CD4-positive, alpha-beta T cell (primary cell): ENCODE data around the gene KLHL17. TPM values are rescaled to one million over a fixed set of nuclear protein-coding genes. Genes with fewer than 3 reads are reported as not detected.
A peak's percentile ranks its signal among the peaks of the same experiment; 100 is the strongest.

Experiments
- ATAC-seq: fragments of 200-7000 bp; cut with Tn5 transposase; one replicate; pipeline ENCODE4 v1.10.0; 2022; ENCODE audit warnings: mild to moderate bottlenecking; ENCODE audit not compliant: poor library complexity
- CTCF ChIA-PET: fragments of 350-600 bp; sonication (Branson Sonifier 250); formaldehyde crosslinking; loops from one replicate; lab custom pipeline; 2021; ENCODE audit warnings: antibody characterized with exemption, inconsistent platforms; lab: Charles Lee
- POLR2A ChIA-PET: fragments of 350-600 bp; sonication (Branson Sonifier 250); formaldehyde crosslinking; loops from one replicate; lab custom pipeline; 2021; ENCODE audit warnings: antibody characterized with exemption, inconsistent platforms; lab: Charles Lee
- DNase-seq, 14 experiments: peaks; one replicate each; pipeline ENCODE4 v3.0.0-alpha.2; 2013 to 2020; ENCODE audit warnings: mixed read lengths in 2 of 14
- H3K27ac ChIP-seq, 2 donors: one replicate each; pipeline versions ENCODE4 v1.5.1 to v1.7.0; 2013; ENCODE audit warnings: low read length in 2 of 2, low read depth in 1 of 2, mild to moderate bottlenecking in 1 of 2
- H3K27me3 ChIP-seq, 2 experiments: 1 replicate in 1 of 2; 2 replicates in 1 of 2; pipeline versions ENCODE4 v1.6.1 to v1.7.0; 2013; ENCODE audit warnings: low read length in 2 of 2, control low read depth in 1 of 2, mild to moderate bottlenecking in 1 of 2, moderate library complexity in 1 of 2; ENCODE audit not compliant: insufficient read depth in 2 of 2, control insufficient read depth in 1 of 2
- H3K36me3 ChIP-seq: one replicate; pipeline ENCODE4 v1.6.1; 2013; ENCODE audit warnings: low read length, control low read depth; ENCODE audit not compliant: insufficient read depth
- H3K4me1 ChIP-seq: one replicate; pipeline ENCODE4 v1.6.1; 2013; ENCODE audit warnings: low read length, control low read depth; ENCODE audit not compliant: insufficient read depth
- H3K4me3 ChIP-seq: one replicate; pipeline ENCODE4 v1.5.1; 2013; ENCODE audit warnings: mild to moderate bottlenecking, low read length, moderate library complexity
- H3K9me3 ChIP-seq, 2 experiments: 1 replicate in 1 of 2; 2 replicates in 1 of 2; pipeline versions ENCODE4 v1.6.1 to v1.7.0; 2013; ENCODE audit warnings: low read length in 2 of 2, mild to moderate bottlenecking in 2 of 2, control low read depth in 1 of 2, moderate library complexity in 1 of 2; ENCODE audit not compliant: control insufficient read depth in 1 of 2, insufficient read depth in 1 of 2
- H3K27ac Mint-ChIP-seq: one replicate; pipeline ENCODE4 v1.8.0; 2020; ENCODE audit warnings: mixed read lengths
- H3K27me3 Mint-ChIP-seq: one replicate; pipeline ENCODE4 v1.8.0; 2021; ENCODE audit warnings: mixed read lengths
- H3K36me3 Mint-ChIP-seq: one replicate; pipeline ENCODE4 v1.8.0; 2021; ENCODE audit warnings: low read depth, mixed read lengths
- H3K4me1 Mint-ChIP-seq: one replicate; pipeline ENCODE4 v1.8.0; 2021; ENCODE audit warnings: low read depth, mixed read lengths
- H3K4me3 Mint-ChIP-seq: one replicate; pipeline ENCODE4 v1.8.0; 2020; ENCODE audit warnings: mild to moderate bottlenecking, mixed read lengths
- H3K9me3 Mint-ChIP-seq: one replicate; pipeline ENCODE4 v1.8.0; 2020; ENCODE audit warnings: mixed read lengths
- intact Hi-C, 2 experiments: fragments of 100-400 bp; cut with DNase I in 1 of 2; cut with micrococcal nuclease in 1 of 2; formaldehyde crosslinking; loops; one replicate each; pipeline versions ENCODE4 v1.15.1 to v1.9.0; 2023 to 2025; cut with DNase I, micrococcal nuclease
- total RNA-seq, 174 experiments: library from RNA in 2 of 174; stranded (reverse) in 2 of 174; gene quantifications; one replicate each; pipeline ENCODE4 v1.2.3 and lab custom pipeline; 2021 to 2026
- TF ChIP-seq, protein P1 (sequence below): fragments of 200-600 bp; IDR thresholded peaks from one replicate; pipeline ENCODE4 v1.8.0; 2022; ENCODE audit warnings: antibody characterized with exemption, mild to moderate bottlenecking

The KLHL17 gene
- total RNA-seq, 2 experiments from 2014 or later: 13.9 TPM

DNA sequence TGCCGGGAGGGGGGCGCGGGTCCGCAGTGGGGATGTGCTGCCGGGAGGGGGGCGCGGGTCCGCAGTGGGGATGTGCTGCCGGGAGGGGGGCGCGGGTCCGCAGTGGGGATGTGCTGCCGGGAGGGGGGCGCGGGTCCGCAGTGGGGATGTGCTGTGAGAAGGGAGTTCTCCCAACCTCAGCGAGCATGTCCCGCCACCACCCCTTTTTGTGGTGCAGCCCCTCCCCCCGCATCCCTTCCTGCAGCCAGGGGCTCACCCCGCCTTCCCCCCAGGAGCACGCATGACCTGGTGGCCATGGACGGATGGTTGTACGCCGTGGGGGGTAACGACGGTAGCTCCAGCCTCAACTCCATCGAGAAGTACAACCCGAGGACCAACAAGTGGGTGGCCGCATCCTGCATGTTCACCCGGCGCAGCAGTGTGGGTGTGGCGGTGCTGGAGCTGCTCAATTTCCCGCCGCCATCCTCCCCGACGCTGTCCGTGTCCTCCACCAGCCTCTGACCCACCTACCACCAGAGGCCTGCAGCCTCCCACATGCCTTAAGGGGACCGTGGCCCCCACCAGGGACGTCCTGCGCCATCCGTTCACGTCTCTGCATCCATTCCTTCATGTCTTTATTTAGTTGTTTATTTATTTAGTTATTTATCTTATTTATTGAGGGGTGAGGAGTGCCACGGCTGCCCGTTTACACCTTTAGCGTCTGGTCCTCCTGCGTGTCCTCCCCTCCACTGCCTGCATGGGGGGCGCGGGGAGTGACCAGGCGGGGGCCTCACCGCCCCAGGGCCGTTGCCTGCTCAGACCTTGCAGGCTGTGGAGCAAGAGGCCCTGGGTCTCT, 4.5 kb downstream of the KLHL17 start:
- H3K27me3 ChIP-seq: no peaks in the 10 kb centered on the region
- no peak overlapping the region for H3K4me3 ChIP-seq
- Mint-ChIP-seq H3K27ac (no peak overlapping the region), H3K4me3 (peak overlapping the region; percentile 68), H3K36me3 (no peaks in the 10 kb centered on the region), H3K4me1 (peaks cover 4% of the 10 kb centered on the region), H3K9me3 (no peaks in the 10 kb centered on the region), H3K27me3 (peaks cover 17% of the 10 kb centered on the region)
- no peaks in the 10 kb centered on the region for H3K9me3 ChIP-seq
- ChIA-PET POLR2A (no interaction called here), CTCF (no interaction called here)
- intact Hi-C loops: no loop called here
- TF ChIP-seq, protein P1, sequence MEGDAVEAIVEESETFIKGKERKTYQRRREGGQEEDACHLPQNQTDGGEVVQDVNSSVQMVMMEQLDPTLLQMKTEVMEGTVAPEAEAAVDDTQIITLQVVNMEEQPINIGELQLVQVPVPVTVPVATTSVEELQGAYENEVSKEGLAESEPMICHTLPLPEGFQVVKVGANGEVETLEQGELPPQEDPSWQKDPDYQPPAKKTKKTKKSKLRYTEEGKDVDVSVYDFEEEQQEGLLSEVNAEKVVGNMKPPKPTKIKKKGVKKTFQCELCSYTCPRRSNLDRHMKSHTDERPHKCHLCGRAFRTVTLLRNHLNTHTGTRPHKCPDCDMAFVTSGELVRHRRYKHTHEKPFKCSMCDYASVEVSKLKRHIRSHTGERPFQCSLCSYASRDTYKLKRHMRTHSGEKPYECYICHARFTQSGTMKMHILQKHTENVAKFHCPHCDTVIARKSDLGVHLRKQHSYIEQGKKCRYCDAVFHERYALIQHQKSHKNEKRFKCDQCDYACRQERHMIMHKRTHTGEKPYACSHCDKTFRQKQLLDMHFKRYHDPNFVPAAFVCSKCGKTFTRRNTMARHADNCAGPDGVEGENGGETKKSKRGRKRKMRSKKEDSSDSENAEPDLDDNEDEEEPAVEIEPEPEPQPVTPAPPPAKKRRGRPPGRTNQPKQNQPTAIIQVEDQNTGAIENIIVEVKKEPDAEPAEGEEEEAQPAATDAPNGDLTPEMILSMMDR: no peak
- H3K4me1 ChIP-seq: peaks cover 34% of the 10 kb centered on the region
- ATAC-seq: no peak
- no peaks in the 10 kb centered on the region for H3K36me3 ChIP-seq
- no peak overlapping the region for H3K27ac ChIP-seq
- DNase-seq: no peak

DNA sequence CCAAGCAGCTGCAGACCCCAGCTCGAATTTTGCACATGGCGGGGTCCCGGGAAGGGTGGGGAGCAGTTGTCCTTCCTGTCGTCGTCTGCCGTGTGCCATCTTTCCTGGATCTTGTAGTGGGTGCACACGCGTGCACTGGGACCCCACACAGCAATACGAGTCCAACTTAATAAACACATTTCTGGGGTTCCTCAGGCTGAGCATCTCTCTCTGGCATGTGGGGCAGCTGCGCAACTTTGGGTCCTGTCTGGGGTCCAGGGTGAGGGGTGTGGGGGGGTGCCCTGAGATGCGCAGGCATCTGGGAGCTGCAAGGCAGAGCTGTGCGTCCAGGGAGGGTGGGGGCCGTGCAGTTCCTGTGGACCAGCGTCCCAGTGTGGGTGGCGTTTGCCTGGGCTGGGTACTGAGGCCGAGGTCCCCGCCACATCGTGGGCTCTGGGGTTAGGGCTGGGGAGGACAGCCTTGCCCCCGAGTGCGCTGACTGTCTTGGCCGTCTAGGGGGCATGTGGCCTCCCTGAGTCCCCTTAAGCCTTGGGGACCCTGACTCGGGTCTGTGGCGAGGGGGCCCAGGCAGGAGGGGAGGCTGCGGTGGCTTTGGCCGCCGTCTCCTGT, 5.2 kb downstream of the KLHL17 start:
- peak overlapping the region; percentile 67 for H3K4me3 ChIP-seq

DNA sequence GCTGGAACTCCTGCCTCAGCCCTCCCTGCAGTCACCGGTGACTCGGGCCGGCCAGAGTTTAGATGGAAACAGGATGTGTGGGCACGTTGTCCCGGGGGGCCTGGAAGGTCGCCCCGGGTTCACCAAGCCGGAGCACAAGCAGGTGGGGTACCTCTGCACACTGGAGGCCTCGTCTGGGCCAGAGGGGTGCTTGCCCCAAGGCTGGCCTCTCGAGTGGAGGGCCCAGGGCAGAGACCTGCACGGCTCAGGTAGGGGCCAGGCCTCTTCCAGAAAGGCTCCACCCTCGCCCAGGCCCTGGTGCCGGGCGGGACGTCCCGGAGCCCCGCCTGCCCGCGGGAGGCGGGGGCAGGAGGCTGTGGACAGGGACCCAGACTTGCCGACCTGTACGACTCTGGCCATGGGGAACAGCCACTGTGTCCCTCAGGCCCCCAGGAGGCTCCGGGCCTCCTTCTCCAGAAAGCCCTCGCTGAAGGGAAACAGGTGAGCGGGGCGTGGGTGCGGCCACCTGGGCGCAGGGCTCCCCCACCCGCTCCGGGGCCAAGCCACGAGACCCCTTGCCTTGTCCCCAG, 5.8 kb downstream of the KLHL17 start, which contains the start of gene PLEKHN1:
PLEKHN1 (plus strand) TSS at position 348 of the 569 bp plus-strand sequence; CDS start at position 398, 50 bp downstream.
- Histone ChIP-seq H3K27me3 (peaks cover 6 to 9% of the 10 kb centered on the region in 2 experiments), H3K36me3 (no peaks in the 10 kb centered on the region), H3K4me3 (peak within 1 kb of the TSS; percentile 67), H3K27ac (no peak within 1 kb of the TSS), H3K4me1 (peaks cover 29% of the 10 kb centered on the region), H3K9me3 (peaks cover 0 to under 1% of the 10 kb centered on the region in 2 experiments)
- no peaks in the 10 kb centered on the region for H3K4me1 Mint-ChIP-seq
- H3K27me3 Mint-ChIP-seq: peaks cover 17% of the 10 kb centered on the region
- no peaks in the 10 kb centered on the region for H3K9me3 Mint-ChIP-seq
- H3K27ac Mint-ChIP-seq: no peak within 1 kb of the TSS
- ChIA-PET CTCF (interaction anchor here (0.8 to 1.2 kb wide), 5 partner anchors 25 to 156 kb away, joined by 3 to 4 read pairs (median 3); no protein-coding TSS in a partner anchor), POLR2A (interaction anchor here (1.0 to 1.1 kb wide), 3 partner anchors 97 to 266 kb away, joined by 3 to 6 read pairs (median 4); partner anchors contain the start of gene B3GALT6)
- TF ChIP-seq, protein P1: no peak
- intact Hi-C loops: no loop called here
- ATAC-seq (peak; percentile 22), DNase-seq (peak in 5 of 14 experiments; percentile 26 to 59 (median 44))
- H3K36me3 Mint-ChIP-seq: no peaks in the 10 kb centered on the region
- peak within 1 kb of the TSS; percentile 78 for H3K4me3 Mint-ChIP-seq

More for the DNA sequence above, 5.2 kb downstream of the KLHL17 start:
- Histone ChIP-seq H3K27ac (no peak overlapping the region), H3K9me3 (no peaks in the 10 kb centered on the region), H3K4me1 (peaks cover 30% of the 10 kb centered on the region), H3K27me3 (peaks cover 6 to 7% of the 10 kb centered on the region in 2 experiments), H3K36me3 (no peaks in the 10 kb centered on the region)
- Mint-ChIP-seq H3K27me3 (peaks cover 17% of the 10 kb centered on the region), H3K4me3 (peak overlapping the region; percentile 63), H3K27ac (no peak overlapping the region), H3K36me3 (no peaks in the 10 kb centered on the region), H3K4me1 (no peaks in the 10 kb centered on the region), H3K9me3 (no peaks in the 10 kb centered on the region)
- intact Hi-C loops: no loop called here
- ChIA-PET POLR2A (interaction anchor here (1.1 kb wide), 1 partner anchor 267 kb away, joined by 3 read pairs; the partner anchor contains the start of gene B3GALT6), CTCF (no interaction called here)
- TF ChIP-seq, protein P1: no peak
- DNase-seq: no peak
- ATAC-seq: no peak
